Mononuclear cell (primary cell): ENCODE results near the gene SEMA4C. TPM values are rescaled to one million over a fixed set of nuclear protein-coding genes. Genes with fewer than 3 reads are reported as not detected.

Experiments used
- H3K27me3 ChIP-seq: 2 replicates; pipeline ENCODE4 v1.6.0; 2011; ENCODE audit warnings: low read length, control low read depth; ENCODE audit not compliant: insufficient read depth
- H3K4me1 ChIP-seq: 2 replicates; pipeline ENCODE4 v1.5.1; 2011; ENCODE audit warnings: mild to moderate bottlenecking, low read length, control low read depth; ENCODE audit not compliant: insufficient read depth
- H3K4me3 ChIP-seq: 2 replicates; pipeline ENCODE4 v1.5.1; 2011; ENCODE audit warnings: mild to moderate bottlenecking, low read length, moderate library complexity
- H3K9me3 ChIP-seq: 2 replicates; pipeline ENCODE4 v1.5.1; 2011; ENCODE audit warnings: low read depth, mild to moderate bottlenecking, control low read depth, low read length
- total RNA-seq: library from RNA; depleted of rRNA; stranded (reverse); fragments of >200 nt; gene quantifications from one replicate; pipeline ENCODE4 v1.2.3, GENCODE V29; 2012

The SEMA4C gene
- total RNA-seq, 1 donor, result 7.5 TPM

- no peaks in the 10 kb centered on the region for H3K27me3 ChIP-seq
- no peaks in the 10 kb centered on the region for H3K9me3 ChIP-seq
- no peak overlapping the region for H3K4me3 ChIP-seq
- peaks cover 12% of the 10 kb centered on the region for H3K4me1 ChIP-seq
Observed at GRCh38 chr2:96878796-96879544, 9.1 kb upstream of the SEMA4C start.

- H3K4me1 ChIP-seq, result peaks cover 20% of the 10 kb centered on the region
- H3K9me3 ChIP-seq, result no peaks in the 10 kb centered on the region
- H3K27me3 ChIP-seq, result no peaks in the 10 kb centered on the region
- H3K4me3 ChIP-seq, result no peak overlapping the region
Observed at GRCh38 chr2:96878171-96878570, 8.3 kb upstream of the SEMA4C start.

GRCh38 chr2:96877631-96878092 lies 7.8 kb upstream of the SEMA4C start:
- H3K4me3 ChIP-seq, result no peak overlapping the region
- peaks cover 20% of the 10 kb centered on the region for H3K4me1 ChIP-seq
- peaks cover 3% of the 10 kb centered on the region for H3K27me3 ChIP-seq
- H3K9me3 ChIP-seq, result no peaks in the 10 kb centered on the region

GRCh38 chr2:96877042-96877451 lies 7.2 kb upstream of the SEMA4C start:
- H3K4me3 ChIP-seq, result no peak overlapping the region
- H3K27me3 ChIP-seq, result peaks cover 4% of the 10 kb centered on the region
- H3K9me3 ChIP-seq, result no peaks in the 10 kb centered on the region
- H3K4me1 ChIP-seq, result peaks cover 20% of the 10 kb centered on the region

- H3K4me3 ChIP-seq, result no peak overlapping the region
- H3K9me3 ChIP-seq, result no peaks in the 10 kb centered on the region
- H3K27me3 ChIP-seq, result peaks cover 5% of the 10 kb centered on the region
- H3K4me1 ChIP-seq, result peaks cover 20% of the 10 kb centered on the region
Observed at GRCh38 chr2:96876269-96877041, 6.6 kb upstream of the SEMA4C start.

- peaks cover 13% of the 10 kb centered on the region for H3K27me3 ChIP-seq
- H3K4me1 ChIP-seq, result peaks cover 22% of the 10 kb centered on the region
- no peaks in the 10 kb centered on the region for H3K9me3 ChIP-seq
- H3K4me3 ChIP-seq, result no peak overlapping the region
Observed at GRCh38 chr2:96875498-96876268, 5.8 kb upstream of the SEMA4C start.

GRCh38 chr2:96874198-96874831 lies 4.4 kb upstream of the SEMA4C start:
- Histone ChIP-seq H3K9me3 (no peaks in the 10 kb centered on the region), H3K4me3 (no peak overlapping the region), H3K4me1 (peaks cover 29% of the 10 kb centered on the region), H3K27me3 (peaks cover 17% of the 10 kb centered on the region)

GRCh38 chr2:96873651-96874096 lies 3.8 kb upstream of the SEMA4C start:
- Histone ChIP-seq H3K27me3 (peaks cover 17% of the 10 kb centered on the region), H3K4me1 (peaks cover 29% of the 10 kb centered on the region)

GRCh38 chr2:96872591-96873349 lies 2.9 kb upstream of the SEMA4C start:
- H3K4me3 ChIP-seq, result no peak overlapping the region
- H3K27me3 ChIP-seq, result peaks cover 20% of the 10 kb centered on the region
- peaks cover 36% of the 10 kb centered on the region for H3K4me1 ChIP-seq
- H3K9me3 ChIP-seq, result no peaks in the 10 kb centered on the region

More at GRCh38 chr2:96873651-96874096, 3.8 kb upstream of the SEMA4C start:
- Histone ChIP-seq H3K4me3 (no peak overlapping the region), H3K9me3 (no peaks in the 10 kb centered on the region)

- Histone ChIP-seq H3K9me3 (no peaks in the 10 kb centered on the region), H3K27me3 (peaks cover 22% of the 10 kb centered on the region), H3K4me3 (peak overlapping the region; percentile 56), H3K4me1 (peaks cover 57% of the 10 kb centered on the region)
Observed at GRCh38 chr2:96870626-96871255, 861 bp upstream of the SEMA4C start.

- peak overlapping the region; percentile 56 for H3K4me3 ChIP-seq
- peaks cover 54% of the 10 kb centered on the region for H3K4me1 ChIP-seq
- H3K9me3 ChIP-seq, result no peaks in the 10 kb centered on the region
- H3K27me3 ChIP-seq, result peaks cover 22% of the 10 kb centered on the region
Observed at GRCh38 chr2:96869281-96869821, 529 bp downstream of the SEMA4C start.

GRCh38 chr2:96868555-96869280 lies 1.2 kb downstream of the SEMA4C start:
- peak overlapping the region; percentile 56 for H3K4me3 ChIP-seq
- no peaks in the 10 kb centered on the region for H3K9me3 ChIP-seq
- peaks cover 49% of the 10 kb centered on the region for H3K4me1 ChIP-seq
- peaks cover 22% of the 10 kb centered on the region for H3K27me3 ChIP-seq
